ENCODE measurements around the gene AQP2.

DNA sequence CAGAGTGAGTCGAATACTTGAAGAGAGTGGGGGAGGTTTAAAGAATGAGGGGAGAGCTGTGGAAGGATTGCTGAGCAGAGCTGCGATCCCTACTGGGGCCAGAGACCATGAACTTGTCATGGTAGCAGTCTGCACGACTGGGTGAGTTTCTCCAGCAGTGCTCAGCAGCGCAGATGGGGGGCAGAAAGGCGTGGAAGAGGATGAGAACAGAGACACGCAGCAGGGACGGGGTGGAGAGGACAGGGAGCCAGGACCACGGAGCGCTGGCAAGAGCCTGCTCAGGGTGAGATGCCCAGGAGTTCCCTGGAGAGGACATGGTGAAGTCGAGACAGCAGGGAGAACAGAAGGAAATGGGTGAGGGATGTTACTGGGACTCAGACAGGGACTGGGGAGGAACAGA lies 20.1 kb downstream of the AQP2 start:
- TF ChIP-seq CTCF (conservative IDR thresholded peaks at IDR 0.05; ENCODE audit: low read depth in 2 of 2): no peak
- TF ChIP-seq EZH2 (IDR thresholded peaks at IDR 0.05; ENCODE audit: low read depth, unreplicated experiment): no peak
- TF ChIP-seq POLR2AphosphoS5 (IDR thresholded peaks at IDR 0.05; ENCODE audit: low read depth): no peak
- TF ChIP-seq EZH2phosphoT487 (IDR thresholded peaks at IDR 0.05; ENCODE audit: unreplicated experiment): no peak
- TF ChIP-seq CREB1 (CRISPR knock-in tag; IDR thresholded peaks at IDR 0.05; ENCODE audit: low read depth): no peak
- TF ChIP-seq STAT1 (IDR thresholded peaks at IDR 0.05; ENCODE audit: unreplicated experiment): no peak
- TF ChIP-seq, protein P1, sequence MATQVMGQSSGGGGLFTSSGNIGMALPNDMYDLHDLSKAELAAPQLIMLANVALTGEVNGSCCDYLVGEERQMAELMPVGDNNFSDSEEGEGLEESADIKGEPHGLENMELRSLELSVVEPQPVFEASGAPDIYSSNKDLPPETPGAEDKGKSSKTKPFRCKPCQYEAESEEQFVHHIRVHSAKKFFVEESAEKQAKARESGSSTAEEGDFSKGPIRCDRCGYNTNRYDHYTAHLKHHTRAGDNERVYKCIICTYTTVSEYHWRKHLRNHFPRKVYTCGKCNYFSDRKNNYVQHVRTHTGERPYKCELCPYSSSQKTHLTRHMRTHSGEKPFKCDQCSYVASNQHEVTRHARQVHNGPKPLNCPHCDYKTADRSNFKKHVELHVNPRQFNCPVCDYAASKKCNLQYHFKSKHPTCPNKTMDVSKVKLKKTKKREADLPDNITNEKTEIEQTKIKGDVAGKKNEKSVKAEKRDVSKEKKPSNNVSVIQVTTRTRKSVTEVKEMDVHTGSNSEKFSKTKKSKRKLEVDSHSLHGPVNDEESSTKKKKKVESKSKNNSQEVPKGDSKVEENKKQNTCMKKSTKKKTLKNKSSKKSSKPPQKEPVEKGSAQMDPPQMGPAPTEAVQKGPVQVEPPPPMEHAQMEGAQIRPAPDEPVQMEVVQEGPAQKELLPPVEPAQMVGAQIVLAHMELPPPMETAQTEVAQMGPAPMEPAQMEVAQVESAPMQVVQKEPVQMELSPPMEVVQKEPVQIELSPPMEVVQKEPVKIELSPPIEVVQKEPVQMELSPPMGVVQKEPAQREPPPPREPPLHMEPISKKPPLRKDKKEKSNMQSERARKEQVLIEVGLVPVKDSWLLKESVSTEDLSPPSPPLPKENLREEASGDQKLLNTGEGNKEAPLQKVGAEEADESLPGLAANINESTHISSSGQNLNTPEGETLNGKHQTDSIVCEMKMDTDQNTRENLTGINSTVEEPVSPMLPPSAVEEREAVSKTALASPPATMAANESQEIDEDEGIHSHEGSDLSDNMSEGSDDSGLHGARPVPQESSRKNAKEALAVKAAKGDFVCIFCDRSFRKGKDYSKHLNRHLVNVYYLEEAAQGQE (IDR thresholded peaks at IDR 0.05; ENCODE audit: unreplicated experiment): no peak
- no peak for TF ChIP-seq ZNF114 (CRISPR knock-in tag; IDR thresholded peaks at IDR 0.05)
- no peak for TF ChIP-seq ZNF331 (CRISPR knock-in tag; IDR thresholded peaks at IDR 0.05; ENCODE audit: low read depth)
- TF ChIP-seq JUNB (IDR thresholded peaks at IDR 0.05; ENCODE audit: unreplicated experiment): no peak
- TF ChIP-seq, protein P2, sequence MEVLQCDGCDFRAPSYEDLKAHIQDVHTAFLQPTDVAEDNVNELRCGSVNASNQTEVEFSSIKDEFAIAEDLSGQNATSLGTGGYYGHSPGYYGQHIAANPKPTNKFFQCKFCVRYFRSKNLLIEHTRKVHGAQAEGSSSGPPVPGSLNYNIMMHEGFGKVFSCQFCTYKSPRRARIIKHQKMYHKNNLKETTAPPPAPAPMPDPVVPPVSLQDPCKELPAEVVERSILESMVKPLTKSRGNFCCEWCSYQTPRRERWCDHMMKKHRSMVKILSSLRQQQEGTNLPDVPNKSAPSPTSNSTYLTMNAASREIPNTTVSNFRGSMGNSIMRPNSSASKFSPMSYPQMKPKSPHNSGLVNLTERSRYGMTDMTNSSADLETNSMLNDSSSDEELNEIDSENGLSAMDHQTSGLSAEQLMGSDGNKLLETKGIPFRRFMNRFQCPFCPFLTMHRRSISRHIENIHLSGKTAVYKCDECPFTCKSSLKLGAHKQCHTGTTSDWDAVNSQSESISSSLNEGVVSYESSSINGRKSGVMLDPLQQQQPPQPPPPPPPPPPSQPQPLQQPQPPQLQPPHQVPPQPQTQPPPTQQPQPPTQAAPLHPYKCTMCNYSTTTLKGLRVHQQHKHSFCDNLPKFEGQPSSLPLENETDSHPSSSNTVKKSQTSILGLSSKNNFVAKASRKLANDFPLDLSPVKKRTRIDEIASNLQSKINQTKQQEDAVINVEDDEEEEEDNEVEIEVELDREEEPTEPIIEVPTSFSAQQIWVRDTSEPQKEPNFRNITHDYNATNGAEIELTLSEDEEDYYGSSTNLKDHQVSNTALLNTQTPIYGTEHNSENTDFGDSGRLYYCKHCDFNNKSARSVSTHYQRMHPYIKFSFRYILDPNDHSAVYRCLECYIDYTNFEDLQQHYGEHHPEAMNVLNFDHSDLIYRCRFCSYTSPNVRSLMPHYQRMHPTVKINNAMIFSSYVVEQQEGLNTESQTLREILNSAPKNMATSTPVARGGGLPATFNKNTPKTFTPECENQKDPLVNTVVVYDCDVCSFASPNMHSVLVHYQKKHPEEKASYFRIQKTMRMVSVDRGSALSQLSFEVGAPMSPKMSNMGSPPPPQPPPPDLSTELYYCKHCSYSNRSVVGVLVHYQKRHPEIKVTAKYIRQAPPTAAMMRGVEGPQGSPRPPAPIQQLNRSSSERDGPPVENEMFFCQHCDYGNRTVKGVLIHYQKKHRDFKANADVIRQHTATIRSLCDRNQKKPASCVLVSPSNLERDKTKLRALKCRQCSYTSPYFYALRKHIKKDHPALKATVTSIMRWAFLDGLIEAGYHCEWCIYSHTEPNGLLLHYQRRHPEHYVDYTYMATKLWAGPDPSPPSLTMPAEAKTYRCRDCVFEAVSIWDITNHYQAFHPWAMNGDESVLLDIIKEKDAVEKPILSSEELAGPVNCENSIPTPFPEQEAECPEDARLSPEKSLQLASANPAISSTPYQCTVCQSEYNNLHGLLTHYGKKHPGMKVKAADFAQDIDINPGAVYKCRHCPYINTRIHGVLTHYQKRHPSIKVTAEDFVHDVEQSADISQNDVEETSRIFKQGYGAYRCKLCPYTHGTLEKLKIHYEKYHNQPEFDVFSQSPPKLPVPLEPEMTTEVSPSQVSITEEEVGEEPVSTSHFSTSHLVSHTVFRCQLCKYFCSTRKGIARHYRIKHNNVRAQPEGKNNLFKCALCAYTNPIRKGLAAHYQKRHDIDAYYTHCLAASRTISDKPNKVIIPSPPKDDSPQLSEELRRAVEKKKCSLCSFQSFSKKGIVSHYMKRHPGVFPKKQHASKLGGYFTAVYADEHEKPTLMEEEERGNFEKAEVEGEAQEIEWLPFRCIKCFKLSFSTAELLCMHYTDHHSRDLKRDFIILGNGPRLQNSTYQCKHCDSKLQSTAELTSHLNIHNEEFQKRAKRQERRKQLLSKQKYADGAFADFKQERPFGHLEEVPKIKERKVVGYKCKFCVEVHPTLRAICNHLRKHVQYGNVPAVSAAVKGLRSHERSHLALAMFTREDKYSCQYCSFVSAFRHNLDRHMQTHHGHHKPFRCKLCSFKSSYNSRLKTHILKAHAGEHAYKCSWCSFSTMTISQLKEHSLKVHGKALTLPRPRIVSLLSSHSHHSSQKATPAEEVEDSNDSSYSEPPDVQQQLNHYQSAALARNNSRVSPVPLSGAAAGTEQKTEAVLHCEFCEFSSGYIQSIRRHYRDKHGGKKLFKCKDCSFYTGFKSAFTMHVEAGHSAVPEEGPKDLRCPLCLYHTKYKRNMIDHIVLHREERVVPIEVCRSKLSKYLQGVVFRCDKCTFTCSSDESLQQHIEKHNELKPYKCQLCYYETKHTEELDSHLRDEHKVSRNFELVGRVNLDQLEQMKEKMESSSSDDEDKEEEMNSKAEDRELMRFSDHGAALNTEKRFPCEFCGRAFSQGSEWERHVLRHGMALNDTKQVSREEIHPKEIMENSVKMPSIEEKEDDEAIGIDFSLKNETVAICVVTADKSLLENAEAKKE (CRISPR knock-in tag; IDR thresholded peaks at IDR 0.05): no peak
- TF ChIP-seq ETS1 (IDR thresholded peaks at IDR 0.05): no peak

Data from GM23338 (cell line).